ENCODE results near the gene SPATA20. TPM values are rescaled to one million over a fixed set of nuclear protein-coding genes. Genes with fewer than 3 reads are reported as not detected.

The SPATA20 gene
- total RNA-seq, 1 experiment from 2014 or later = 149 TPM

- ChIA-PET POLR2A (no interaction called here), CTCF (interaction anchor here (0.6 kb wide), 1 partner anchor 77 kb away, joined by 3 read pairs; no protein-coding TSS in a partner anchor)
- no peak for TF ChIP-seq CTCF (IDR thresholded peaks at IDR 0.05; ENCODE audit: insufficient read depth in 1 of 2, low read depth in 1 of 2, low read length in 1 of 2, severe bottlenecking in 1 of 2, unreplicated experiment in 1 of 2)
- Histone ChIP-seq H3K9me3 (no peaks in the 10 kb centered on the region), H3K27me3 (replicated peaks; ENCODE audit: control insufficient read depth, insufficient read depth, low read length) (no peaks in the 10 kb centered on the region), H3K4me3 (ENCODE audit: low read depth, low read length) (no peak overlapping the region), H3K36me3 (ENCODE audit: control insufficient read depth, insufficient read depth, low read length) (no peaks in the 10 kb centered on the region), H3K4me1 (no peaks in the 10 kb centered on the region)
- intact Hi-C loops (cut with micrococcal nuclease; ENCODE audit: unreplicated experiment) = no loop called here
- Mint-ChIP-seq H3K4me1 (ENCODE audit: low read depth, unreplicated experiment) (no peaks in the 10 kb centered on the region), H3K27me3 (ENCODE audit: insufficient read depth, unreplicated experiment) (peaks cover 3% of the 10 kb centered on the region), H3K27ac (ENCODE audit: unreplicated experiment) (no peak overlapping the region), H3K9me3 (ENCODE audit: unreplicated experiment) (no peaks in the 10 kb centered on the region), H3K36me3 (ENCODE audit: insufficient read depth, unreplicated experiment) (no peaks in the 10 kb centered on the region), H3K4me3 (ENCODE audit: unreplicated experiment) (no peak overlapping the region)
- no peak for DNase-seq
- BruUV-seq (replicated peaks) = no TSS peak
Observed at GRCh38 chr17:50571681-50572080, 24.7 kb downstream of the SPATA20 start.

- H3K27me3 Mint-ChIP-seq (ENCODE audit: insufficient read depth, unreplicated experiment) = peaks cover 2% of the 10 kb centered on the region
- no peak overlapping the region for H3K27ac Mint-ChIP-seq (ENCODE audit: unreplicated experiment)
- intact Hi-C loops (cut with micrococcal nuclease; ENCODE audit: unreplicated experiment) = no loop called here
- no peak overlapping the region for H3K4me3 Mint-ChIP-seq (ENCODE audit: unreplicated experiment)
- no peaks in the 10 kb centered on the region for H3K9me3 Mint-ChIP-seq (ENCODE audit: unreplicated experiment)
- ChIA-PET POLR2A (no interaction called here), CTCF (no interaction called here)
- Histone ChIP-seq H3K4me1 (no peaks in the 10 kb centered on the region), H3K9me3 (no peaks in the 10 kb centered on the region), H3K27me3 (replicated peaks; ENCODE audit: control insufficient read depth, insufficient read depth, low read length) (no peaks in the 10 kb centered on the region), H3K36me3 (ENCODE audit: control insufficient read depth, insufficient read depth, low read length) (no peaks in the 10 kb centered on the region), H3K4me3 (ENCODE audit: low read depth, low read length) (no peak overlapping the region)
- TF ChIP-seq CTCF (IDR thresholded peaks at IDR 0.05; ENCODE audit: insufficient read depth in 1 of 2, low read depth in 1 of 2, low read length in 1 of 2, severe bottlenecking in 1 of 2, unreplicated experiment in 1 of 2) = no peak
- DNase-seq = no peak
- BruUV-seq (replicated peaks) = no TSS peak
- H3K4me1 Mint-ChIP-seq (ENCODE audit: low read depth, unreplicated experiment) = no peaks in the 10 kb centered on the region
- H3K36me3 Mint-ChIP-seq (ENCODE audit: insufficient read depth, unreplicated experiment) = no peaks in the 10 kb centered on the region
Observed at GRCh38 chr17:50572541-50572940, 25.6 kb downstream of the SPATA20 start.

- Histone ChIP-seq H3K4me3 (ENCODE audit: low read depth, low read length) (no peak overlapping the region), H3K4me1 (no peaks in the 10 kb centered on the region), H3K27me3 (replicated peaks; ENCODE audit: control insufficient read depth, insufficient read depth, low read length) (no peaks in the 10 kb centered on the region), H3K9me3 (no peaks in the 10 kb centered on the region), H3K36me3 (ENCODE audit: control insufficient read depth, insufficient read depth, low read length) (no peaks in the 10 kb centered on the region)
- H3K4me3 Mint-ChIP-seq (ENCODE audit: unreplicated experiment) = no peak overlapping the region
- H3K27me3 Mint-ChIP-seq (ENCODE audit: insufficient read depth, unreplicated experiment) = peaks cover 2% of the 10 kb centered on the region
- H3K27ac Mint-ChIP-seq (ENCODE audit: unreplicated experiment) = no peak overlapping the region
- H3K9me3 Mint-ChIP-seq (ENCODE audit: unreplicated experiment) = no peaks in the 10 kb centered on the region
- no peaks in the 10 kb centered on the region for H3K4me1 Mint-ChIP-seq (ENCODE audit: low read depth, unreplicated experiment)
- intact Hi-C loops (cut with micrococcal nuclease; ENCODE audit: unreplicated experiment) = no loop called here
- no peaks in the 10 kb centered on the region for H3K36me3 Mint-ChIP-seq (ENCODE audit: insufficient read depth, unreplicated experiment)
- BruUV-seq (replicated peaks) = no TSS peak
- ChIA-PET POLR2A (no interaction called here), CTCF (interaction anchor here (0.6 to 3.5 kb wide), 3 partner anchors 19 to 62 kb away, joined by 3 to 14 read pairs (median 4); no protein-coding TSS in a partner anchor)
- no peak for DNase-seq
- TF ChIP-seq CTCF (IDR thresholded peaks at IDR 0.05; ENCODE audit: insufficient read depth in 1 of 2, low read depth in 1 of 2, low read length in 1 of 2, severe bottlenecking in 1 of 2, unreplicated experiment in 1 of 2) = no peak
Observed at GRCh38 chr17:50573866-50574611, 27.1 kb downstream of the SPATA20 start.
